Lower lobe of right lung (tissue), 2 donors: ENCODE measurements around the gene ADSL. TPM values are rescaled to one million over a fixed set of nuclear protein-coding genes. Genes with fewer than 3 reads are reported as not detected.
"Not testable (repeated sequence)": the region's sequence is repeated elsewhere in the genome, so short reads cannot be mapped to it uniquely, and the experiment has no call there.

Source experiments
- ATAC-seq, 2 donors: fragments of 200-7000 bp; cut with Tn5 transposase; one replicate each; pipeline ENCODE4 v1.9.1; 2020 to 2022; ENCODE audit warnings: mild to moderate bottlenecking in 2 of 2, moderate library complexity in 2 of 2
- DNase-seq: peaks from one replicate; pipeline ENCODE4 v3.0.0-alpha.2; 2020
- H3K27ac ChIP-seq: fragments of 200-600 bp; one replicate; pipeline ENCODE4 v1.8.0; 2022
- H3K27me3 ChIP-seq: fragments of 200-600 bp; one replicate; pipeline ENCODE4 v1.8.0; 2022; ENCODE audit warnings: low read depth
- H3K36me3 ChIP-seq: fragments of 200-600 bp; one replicate; pipeline ENCODE4 v1.8.0; 2022; ENCODE audit warnings: mild to moderate bottlenecking
- H3K4me1 ChIP-seq: fragments of 200-600 bp; one replicate; pipeline ENCODE4 v1.8.0; 2022
- H3K4me3 ChIP-seq: fragments of 200-600 bp; one replicate; pipeline ENCODE4 v1.8.0; 2022; ENCODE audit warnings: mild to moderate bottlenecking
- H3K9me3 ChIP-seq: fragments of 200-600 bp; one replicate; pipeline ENCODE4 v1.8.0; 2022
- CTCF ChIP-seq: fragments of 200-600 bp; IDR thresholded peaks from one replicate; pipeline ENCODE4 v1.8.0; 2022; ENCODE audit warnings: antibody characterized with exemption, mild to moderate bottlenecking
- intact Hi-C: fragments of 100-400 bp; cut with DNase I; formaldehyde crosslinking; loops from one replicate; pipeline ENCODE4 v1.11.0; 2022
- total RNA-seq: library from RNA; stranded (reverse); fragmentation: NEBNext Ultra II Directional; extraction: Animal tissue kit (Norgen Biotek cat#: 25700); gene quantifications from one replicate; pipeline ENCODE4 v1.2.1, GENCODE V29; 2021
- donor health status: DM: no; HTN: yes; CAD: no; lungs with severe emphysema.

Gene ADSL
- total RNA-seq, 1 donor from 2014 or later = 38.1 TPM

GRCh38 chr22:40368836-40369235, 22.5 kb downstream of the ADSL start:
- Histone ChIP-seq H3K9me3 (no peaks in the 10 kb centered on the region), H3K27me3 (no peaks in the 10 kb centered on the region), H3K4me1 (peaks cover 9% of the 10 kb centered on the region), H3K36me3 (peaks cover 47% of the 10 kb centered on the region), H3K4me3 (no peak overlapping the region), H3K27ac (no peak overlapping the region)
- no peak for DNase-seq
- TF ChIP-seq CTCF = no peak
- ATAC-seq = no peak
- intact Hi-C loops = no loop called here

DNA sequence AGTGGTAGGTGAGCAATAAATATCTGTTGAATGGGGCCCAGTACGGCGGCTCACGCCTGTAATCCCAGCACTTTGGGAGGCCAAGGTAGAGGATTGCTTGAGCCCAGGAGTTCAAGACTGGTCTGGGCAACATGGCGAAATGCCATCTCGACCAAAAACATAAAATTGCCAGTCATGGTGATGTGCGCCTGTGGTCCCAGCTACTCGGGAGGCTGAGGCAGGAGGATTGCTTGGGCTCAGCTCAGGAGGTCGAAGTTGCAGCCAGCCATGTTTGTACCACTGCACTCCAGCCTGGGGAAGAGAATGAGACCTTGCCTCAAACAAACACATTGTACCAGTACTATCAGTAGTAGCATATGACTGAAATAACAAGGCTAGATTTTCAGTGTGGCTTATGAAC, 28.3 kb downstream of the ADSL start:
- Histone ChIP-seq H3K4me1 (peaks cover 9% of the 10 kb centered on the region), H3K27ac (no peak overlapping the region), H3K4me3 (no peak overlapping the region), H3K27me3 (no peaks in the 10 kb centered on the region), H3K9me3 (no peaks in the 10 kb centered on the region), H3K36me3 (no peaks in the 10 kb centered on the region)
- intact Hi-C loops = no loop called here
- no peak for ATAC-seq
- no peak for DNase-seq
- no peak for TF ChIP-seq CTCF

DNA sequence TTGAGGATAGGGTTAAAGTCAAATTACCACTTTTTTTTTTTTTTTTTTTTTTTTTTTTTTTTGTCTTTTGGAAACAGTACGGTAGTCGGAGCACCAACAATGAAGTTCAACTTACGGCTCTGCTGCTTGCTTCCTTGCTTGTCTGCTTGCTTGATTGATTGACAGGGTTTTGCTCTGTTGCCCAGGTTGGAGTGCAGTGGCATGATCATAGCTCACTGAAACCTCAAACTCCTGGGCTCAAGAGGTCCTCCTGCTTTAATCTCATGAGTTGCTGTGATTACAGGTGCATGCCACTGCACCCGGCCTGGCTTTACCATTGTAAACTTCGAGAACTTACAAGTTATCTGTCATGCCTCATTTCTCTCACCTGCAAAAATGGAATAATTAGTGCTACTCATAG, 29.8 kb downstream of the ADSL start:
- Histone ChIP-seq H3K4me3 (no peak overlapping the region), H3K27me3 (no peaks in the 10 kb centered on the region), H3K4me1 (peaks cover 7% of the 10 kb centered on the region), H3K27ac (no peak overlapping the region), H3K9me3 (no peaks in the 10 kb centered on the region), H3K36me3 (no peaks in the 10 kb centered on the region)
- DNase-seq = no peak
- TF ChIP-seq CTCF = no peak
- peak; percentile 75 to 82 for ATAC-seq
- intact Hi-C loops = no loop called here

GRCh38 chr22:40377931-40378330, 31.6 kb downstream of the ADSL start:
- Histone ChIP-seq H3K4me1 (no peaks in the 10 kb centered on the region), H3K36me3 (no peaks in the 10 kb centered on the region)
- TF ChIP-seq CTCF = no peak

DNA sequence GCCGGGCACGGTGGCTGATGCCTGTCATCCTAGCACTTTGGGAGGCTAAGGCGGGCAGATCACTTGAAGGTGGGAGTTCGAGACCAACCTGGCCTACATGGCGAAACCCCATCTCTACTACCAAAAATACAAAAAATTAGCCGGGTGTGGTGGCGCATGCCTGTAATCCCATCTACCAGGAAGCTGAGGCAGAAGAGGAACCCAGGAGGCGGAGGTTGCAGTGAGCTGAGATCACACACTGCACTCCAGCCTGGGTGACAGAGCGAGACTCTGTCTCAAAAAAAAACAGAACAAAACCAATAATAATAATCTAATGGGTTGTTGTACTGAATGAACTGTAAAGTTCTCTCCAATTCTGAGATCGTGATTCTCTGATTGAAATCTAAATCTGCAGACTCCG, 32.1 kb downstream of the ADSL start:
- peak in 1 of 2 donors; percentile 53 for ATAC-seq
- H3K27ac ChIP-seq, H3K4me1 ChIP-seq, H3K4me3 ChIP-seq, DNase-seq, H3K9me3 ChIP-seq, H3K36me3 ChIP-seq, intact Hi-C loops, H3K27me3 ChIP-seq: not testable (repeated sequence)

More at GRCh38 chr22:40377931-40378330, 31.6 kb downstream of the ADSL start:
- DNase-seq = no peak
- no peak for ATAC-seq
- no peaks in the 10 kb centered on the region for H3K9me3 ChIP-seq
- no peak overlapping the region for H3K4me3 ChIP-seq
- intact Hi-C loops = no loop called here
- H3K27ac ChIP-seq = no peak overlapping the region
- no peaks in the 10 kb centered on the region for H3K27me3 ChIP-seq

GRCh38 chr22:40381461-40381860, 35.2 kb downstream of the ADSL start:
- ATAC-seq = no peak

More at GRCh38 chr22:40381461-40381860, 35.2 kb downstream of the ADSL start:
- Histone ChIP-seq H3K9me3 (no peaks in the 10 kb centered on the region), H3K27me3 (no peaks in the 10 kb centered on the region), H3K4me3 (no peak overlapping the region), H3K4me1 (peaks cover 8% of the 10 kb centered on the region), H3K36me3 (no peaks in the 10 kb centered on the region), H3K27ac (no peak overlapping the region)
- no peak for DNase-seq
- intact Hi-C loops = no loop called here
- TF ChIP-seq CTCF = no peak
